H1 (cell line): ENCODE results near the gene RTP2. TPM values are rescaled to one million over a fixed set of nuclear protein-coding genes. Genes with fewer than 3 reads are reported as not detected.

ENCODE experiments used
- BRCA1 ChIP-seq: IDR thresholded peaks from 2 replicates; pipeline ENCODE4 v1.6.1; 2012; ENCODE audit warnings: low read depth, low read length, improper control_type of control experiment
- CBX8 ChIP-seq: fragments of 300-800, 300-1000 bp; sonication (generic); IDR thresholded peaks from 2 replicates; pipeline ENCODE4 v1.7.1; 2016; ENCODE audit warnings: low read depth, low read length, borderline replicate concordance
- GABPA ChIP-seq: IDR thresholded peaks from 2 replicates; pipeline ENCODE4 v1.6.1; 2011; ENCODE audit warnings: mild to moderate bottlenecking, low read length, moderate library complexity, borderline replicate concordance; ENCODE audit not compliant: insufficient read depth
- RAD21 ChIP-seq, 2 experiments: IDR thresholded peaks in 1 of 2; conservative IDR thresholded peaks in 1 of 2; 2 replicates each; pipeline ENCODE4 v1.6.1; 2011; ENCODE audit warnings: low read depth in 2 of 2, low read length in 2 of 2, improper control_type of control experiment in 1 of 2, inconsistent platforms in 1 of 2, mild to moderate bottlenecking in 1 of 2, moderate library complexity in 1 of 2
- RBBP5 ChIP-seq: IDR thresholded peaks from 2 replicates; pipeline ENCODE4 v1.7.1; 2012; ENCODE audit warnings: low read depth, mild to moderate bottlenecking, inconsistent platforms, low read length, moderate library complexity, borderline replicate concordance
- SP4 ChIP-seq: IDR thresholded peaks from 2 replicates; pipeline ENCODE4 v1.6.1; 2012; ENCODE audit warnings: low read length, inconsistent platforms
- SUZ12 ChIP-seq: fragments of 200-600 bp; sonication (generic); IDR thresholded peaks from 2 replicates; pipeline ENCODE4 v1.6.1; 2012; ENCODE audit warnings: mild to moderate bottlenecking, inconsistent platforms, low read length, moderate library complexity, mixed read lengths
- TBP ChIP-seq: IDR thresholded peaks from 2 replicates; pipeline ENCODE4 v1.6.1; 2011; ENCODE audit warnings: low read depth, low read length, improper control_type of control experiment
- polyA plus RNA-seq, 7 experiments: library from polyadenylated mRNA; depleted of rRNA in 3 of 7; stranded (reverse) in 5 of 7; unstranded in 2 of 7; fragments of >200 nt in 5 of 7; fragments of 200-250 nt in 2 of 7; gene quantifications; 1 replicate in 5 of 7; 2 replicates in 1 of 7; 4 replicates in 1 of 7; pipeline versions ENCODE4 v1.2.1 to v1.2.3, GENCODE V29; 2011 to 2013; ENCODE audit warnings: missing spikeins in 2 of 7, mixed read lengths in 2 of 7
- total RNA-seq: library from RNA; stranded (reverse); fragmentation: NEBNext Ultra II Directional; extraction: Animal tissue kit (Norgen Biotek cat#: 25700); gene quantifications from 2 replicates; pipeline ENCODE4 v1.2.1, GENCODE V29; 2021
- TF ChIP-seq, protein P1 (sequence below): fragments of 300-600 bp; sonication (generic); IDR thresholded peaks from 2 replicates; pipeline ENCODE4 v1.7.1; 2012; ENCODE audit warnings: low read length, moderate library complexity, mild to moderate bottlenecking, inconsistent platforms; ENCODE audit not compliant: insufficient replicate concordance

Gene RTP2
- total and polyA plus RNA-seq, 2 of the 8 experiments (the other 6 are each of a cell fraction or from before 2014, with no cell fraction given), result not detected

DNA sequence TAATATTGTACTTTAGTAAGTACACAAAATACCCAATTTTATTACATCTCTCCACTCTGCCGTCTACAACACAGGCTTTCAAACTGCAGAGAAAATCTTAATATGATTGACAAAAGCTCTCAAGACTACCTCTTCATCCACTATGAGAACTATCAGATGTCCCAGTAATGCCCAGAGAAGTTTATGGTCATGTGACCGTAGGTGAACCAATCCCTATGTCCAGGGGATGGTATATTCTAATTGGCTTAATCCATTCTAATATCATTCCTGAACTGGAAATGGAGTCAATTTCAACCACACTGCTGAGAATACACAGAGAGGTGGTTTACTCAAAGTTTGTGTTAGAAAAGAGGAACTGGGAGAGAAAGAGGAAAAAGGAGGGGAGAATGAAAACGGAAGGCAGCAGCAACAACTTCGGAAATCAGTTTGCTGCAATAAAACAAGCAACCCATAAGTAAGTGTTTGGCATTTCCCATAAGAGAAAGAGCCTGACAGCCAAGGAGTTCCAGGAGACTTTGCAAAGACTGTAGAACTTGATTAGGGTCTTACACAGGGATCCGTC lies 39.4 kb downstream of the RTP2 start (continued):
- TF ChIP-seq, protein P1, sequence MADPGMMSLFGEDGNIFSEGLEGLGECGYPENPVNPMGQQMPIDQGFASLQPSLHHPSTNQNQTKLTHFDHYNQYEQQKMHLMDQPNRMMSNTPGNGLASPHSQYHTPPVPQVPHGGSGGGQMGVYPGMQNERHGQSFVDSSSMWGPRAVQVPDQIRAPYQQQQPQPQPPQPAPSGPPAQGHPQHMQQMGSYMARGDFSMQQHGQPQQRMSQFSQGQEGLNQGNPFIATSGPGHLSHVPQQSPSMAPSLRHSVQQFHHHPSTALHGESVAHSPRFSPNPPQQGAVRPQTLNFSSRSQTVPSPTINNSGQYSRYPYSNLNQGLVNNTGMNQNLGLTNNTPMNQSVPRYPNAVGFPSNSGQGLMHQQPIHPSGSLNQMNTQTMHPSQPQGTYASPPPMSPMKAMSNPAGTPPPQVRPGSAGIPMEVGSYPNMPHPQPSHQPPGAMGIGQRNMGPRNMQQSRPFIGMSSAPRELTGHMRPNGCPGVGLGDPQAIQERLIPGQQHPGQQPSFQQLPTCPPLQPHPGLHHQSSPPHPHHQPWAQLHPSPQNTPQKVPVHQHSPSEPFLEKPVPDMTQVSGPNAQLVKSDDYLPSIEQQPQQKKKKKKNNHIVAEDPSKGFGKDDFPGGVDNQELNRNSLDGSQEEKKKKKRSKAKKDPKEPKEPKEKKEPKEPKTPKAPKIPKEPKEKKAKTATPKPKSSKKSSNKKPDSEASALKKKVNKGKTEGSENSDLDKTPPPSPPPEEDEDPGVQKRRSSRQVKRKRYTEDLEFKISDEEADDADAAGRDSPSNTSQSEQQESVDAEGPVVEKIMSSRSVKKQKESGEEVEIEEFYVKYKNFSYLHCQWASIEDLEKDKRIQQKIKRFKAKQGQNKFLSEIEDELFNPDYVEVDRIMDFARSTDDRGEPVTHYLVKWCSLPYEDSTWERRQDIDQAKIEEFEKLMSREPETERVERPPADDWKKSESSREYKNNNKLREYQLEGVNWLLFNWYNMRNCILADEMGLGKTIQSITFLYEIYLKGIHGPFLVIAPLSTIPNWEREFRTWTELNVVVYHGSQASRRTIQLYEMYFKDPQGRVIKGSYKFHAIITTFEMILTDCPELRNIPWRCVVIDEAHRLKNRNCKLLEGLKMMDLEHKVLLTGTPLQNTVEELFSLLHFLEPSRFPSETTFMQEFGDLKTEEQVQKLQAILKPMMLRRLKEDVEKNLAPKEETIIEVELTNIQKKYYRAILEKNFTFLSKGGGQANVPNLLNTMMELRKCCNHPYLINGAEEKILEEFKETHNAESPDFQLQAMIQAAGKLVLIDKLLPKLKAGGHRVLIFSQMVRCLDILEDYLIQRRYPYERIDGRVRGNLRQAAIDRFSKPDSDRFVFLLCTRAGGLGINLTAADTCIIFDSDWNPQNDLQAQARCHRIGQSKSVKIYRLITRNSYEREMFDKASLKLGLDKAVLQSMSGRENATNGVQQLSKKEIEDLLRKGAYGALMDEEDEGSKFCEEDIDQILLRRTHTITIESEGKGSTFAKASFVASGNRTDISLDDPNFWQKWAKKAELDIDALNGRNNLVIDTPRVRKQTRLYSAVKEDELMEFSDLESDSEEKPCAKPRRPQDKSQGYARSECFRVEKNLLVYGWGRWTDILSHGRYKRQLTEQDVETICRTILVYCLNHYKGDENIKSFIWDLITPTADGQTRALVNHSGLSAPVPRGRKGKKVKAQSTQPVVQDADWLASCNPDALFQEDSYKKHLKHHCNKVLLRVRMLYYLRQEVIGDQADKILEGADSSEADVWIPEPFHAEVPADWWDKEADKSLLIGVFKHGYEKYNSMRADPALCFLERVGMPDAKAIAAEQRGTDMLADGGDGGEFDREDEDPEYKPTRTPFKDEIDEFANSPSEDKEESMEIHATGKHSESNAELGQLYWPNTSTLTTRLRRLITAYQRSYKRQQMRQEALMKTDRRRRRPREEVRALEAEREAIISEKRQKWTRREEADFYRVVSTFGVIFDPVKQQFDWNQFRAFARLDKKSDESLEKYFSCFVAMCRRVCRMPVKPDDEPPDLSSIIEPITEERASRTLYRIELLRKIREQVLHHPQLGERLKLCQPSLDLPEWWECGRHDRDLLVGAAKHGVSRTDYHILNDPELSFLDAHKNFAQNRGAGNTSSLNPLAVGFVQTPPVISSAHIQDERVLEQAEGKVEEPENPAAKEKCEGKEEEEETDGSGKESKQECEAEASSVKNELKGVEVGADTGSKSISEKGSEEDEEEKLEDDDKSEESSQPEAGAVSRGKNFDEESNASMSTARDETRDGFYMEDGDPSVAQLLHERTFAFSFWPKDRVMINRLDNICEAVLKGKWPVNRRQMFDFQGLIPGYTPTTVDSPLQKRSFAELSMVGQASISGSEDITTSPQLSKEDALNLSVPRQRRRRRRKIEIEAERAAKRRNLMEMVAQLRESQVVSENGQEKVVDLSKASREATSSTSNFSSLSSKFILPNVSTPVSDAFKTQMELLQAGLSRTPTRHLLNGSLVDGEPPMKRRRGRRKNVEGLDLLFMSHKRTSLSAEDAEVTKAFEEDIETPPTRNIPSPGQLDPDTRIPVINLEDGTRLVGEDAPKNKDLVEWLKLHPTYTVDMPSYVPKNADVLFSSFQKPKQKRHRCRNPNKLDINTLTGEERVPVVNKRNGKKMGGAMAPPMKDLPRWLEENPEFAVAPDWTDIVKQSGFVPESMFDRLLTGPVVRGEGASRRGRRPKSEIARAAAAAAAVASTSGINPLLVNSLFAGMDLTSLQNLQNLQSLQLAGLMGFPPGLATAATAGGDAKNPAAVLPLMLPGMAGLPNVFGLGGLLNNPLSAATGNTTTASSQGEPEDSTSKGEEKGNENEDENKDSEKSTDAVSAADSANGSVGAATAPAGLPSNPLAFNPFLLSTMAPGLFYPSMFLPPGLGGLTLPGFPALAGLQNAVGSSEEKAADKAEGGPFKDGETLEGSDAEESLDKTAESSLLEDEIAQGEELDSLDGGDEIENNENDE, result no peak
- TF ChIP-seq SUZ12 (no peak), CBX8 (no peak), RBBP5 (no peak), SP4 (no peak), RAD21 (IDR thresholded peaks at IDR 0.05 in 1 of 2, conservative IDR thresholded peaks at IDR 0.05 in 1 of 2; ENCODE audit: low read depth in 2 of 2, low read length in 2 of 2) (no peak), TBP (no peak), BRCA1 (no peak), GABPA (no peak)
